A673 (cell line): ENCODE measurements around the gene DENND1A. TPM values are rescaled to one million over a fixed set of nuclear protein-coding genes. Genes with fewer than 3 reads are reported as not detected.

Experiments used
- BruUV-seq: library from RNA; stranded (reverse); fragments of 400-500 nt; replicated peaks from 2 replicates; lab custom pipeline; 2021; lab: Mats Ljungman, UMichigan
- CTCF ChIA-PET: fragments of 300-600 bp; sonication (Branson Sonifier 250); formaldehyde crosslinking; loops from one replicate; lab custom pipeline; 2022; ENCODE audit warnings: antibody characterized with exemption; lab: Charles Lee
- POLR2A ChIA-PET: fragments of 300-600 bp; sonication (Branson Sonifier 250); formaldehyde crosslinking; loops from one replicate; lab custom pipeline; 2022; ENCODE audit warnings: antibody characterized with exemption; ENCODE audit not compliant: low non-redundant PET; lab: Charles Lee
- DNase-seq: peaks from one replicate; pipeline ENCODE4 v3.0.0-alpha.2; 2015; ENCODE audit warnings: low spot score
- H3K27ac ChIP-seq: fragments of 200-600 bp; sonication (generic); 2 replicates; pipeline ENCODE4 v1.5.1; 2016; ENCODE audit warnings: mixed run types, low read depth, mild to moderate bottlenecking, mixed read lengths, antibody characterized with exemption, low read length; ENCODE audit not compliant: poor library complexity, severe bottlenecking
- H3K27me3 ChIP-seq: fragments of 200-600 bp; sonication (generic); replicated peaks from 2 replicates; pipeline ENCODE4 v1.6.1; 2017; ENCODE audit warnings: mixed run types, low read depth, mild to moderate bottlenecking, mixed read lengths, antibody characterized with exemption, low read length; ENCODE audit not compliant: insufficient read depth, poor library complexity
- H3K36me3 ChIP-seq: fragments of 200-600 bp; sonication (generic); 2 replicates; pipeline ENCODE4 v1.6.1; 2016; ENCODE audit warnings: mixed run types, mild to moderate bottlenecking, mixed read lengths, antibody characterized with exemption, low read length; ENCODE audit not compliant: insufficient read depth, poor library complexity, severe bottlenecking
- H3K4me1 ChIP-seq: fragments of 200-600 bp; sonication (generic); 2 replicates; pipeline ENCODE4 v1.6.1; 2017; ENCODE audit warnings: mixed run types, mild to moderate bottlenecking, mixed read lengths, antibody characterized with exemption, low read length; ENCODE audit not compliant: insufficient read depth, poor library complexity, severe bottlenecking
- H3K4me3 ChIP-seq: fragments of 200-600 bp; sonication (generic); 2 replicates; pipeline ENCODE4 v1.5.1; 2016; ENCODE audit warnings: low read depth, mixed run types, mild to moderate bottlenecking, mixed read lengths, low read length; ENCODE audit not compliant: poor library complexity, severe bottlenecking
- H3K9me3 ChIP-seq: fragments of 200-600 bp; sonication (generic); 2 replicates; pipeline ENCODE4 v1.6.1; 2016; ENCODE audit warnings: mixed run types, low read depth, mild to moderate bottlenecking, mixed read lengths, antibody characterized with exemption, low read length; ENCODE audit not compliant: poor library complexity, severe bottlenecking
- CTCF ChIP-seq: fragments of 300-800, 200-600 bp; sonication (generic); conservative IDR thresholded peaks from 2 replicates; pipeline ENCODE4 v1.5.1; 2017; ENCODE audit warnings: low read depth, mild to moderate bottlenecking, antibody characterized with exemption, low read length, moderate library complexity, mixed read lengths
- EZH2 ChIP-seq: fragments of 200-600 bp; sonication (generic); IDR thresholded peaks from 2 replicates; pipeline ENCODE4 v1.6.1; 2017; ENCODE audit warnings: borderline replicate concordance, low read depth, mild to moderate bottlenecking, mixed read lengths, antibody characterized with exemption, low read length; ENCODE audit not compliant: poor library complexity, severe bottlenecking
- intact Hi-C: fragments of 100-400 bp; cut with micrococcal nuclease; formaldehyde crosslinking; loops from one replicate; pipeline ENCODE4 v1.10.0; 2022; ENCODE audit not compliant: unreplicated experiment
- total RNA-seq: library from RNA; stranded (reverse); gene quantifications from 2 replicates; pipeline ENCODE4 v1.2.3, GENCODE V29; 2021

DENND1A gene
- total RNA-seq, 1 experiment from 2014 or later = 12.0 TPM

- Histone ChIP-seq H3K27me3 (no peaks in the 10 kb centered on the region), H3K27ac (no peak overlapping the region), H3K9me3 (no peaks in the 10 kb centered on the region), H3K4me3 (no peak overlapping the region), H3K36me3 (no peaks in the 10 kb centered on the region), H3K4me1 (no peaks in the 10 kb centered on the region)
- POLR2A ChIA-PET = no interaction called here
- CTCF ChIA-PET = no interaction called here
- TF ChIP-seq CTCF (no peak), EZH2 (no peak)
- intact Hi-C loops = no loop called here
- BruUV-seq = no TSS peak
- no peak for DNase-seq
These were observed 476.1 kb downstream of the DENND1A start for GRCh38 chr9:123453831-123454321.

DNA sequence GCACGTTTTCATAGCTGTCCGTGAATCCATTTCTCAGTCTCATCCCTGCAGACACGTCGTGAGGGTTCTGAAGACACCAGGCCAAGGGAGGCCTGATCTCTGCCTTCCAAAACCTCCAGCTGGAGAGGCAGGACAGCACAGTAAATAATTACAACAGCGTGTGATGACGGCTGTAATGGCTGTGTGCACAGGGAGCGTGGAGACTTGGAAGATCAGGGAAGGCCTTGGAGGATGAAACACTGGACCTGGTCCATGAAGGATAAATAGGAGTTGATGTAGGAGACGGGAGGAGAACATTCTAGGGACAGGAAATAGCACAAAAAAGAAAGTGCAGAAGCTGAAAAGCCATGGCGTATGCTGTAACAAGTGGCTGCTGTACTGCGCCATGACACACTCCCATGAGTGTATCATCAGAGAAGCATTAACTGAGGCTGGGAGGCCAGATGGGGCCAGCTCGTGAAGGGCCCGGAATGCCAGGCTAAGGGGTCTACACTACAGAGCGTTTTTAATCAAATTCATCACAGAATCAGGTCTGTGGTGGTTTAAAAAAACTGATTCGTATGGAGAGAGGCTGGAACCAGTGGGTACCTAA is 476.8 kb downstream of the DENND1A start:
- POLR2A ChIA-PET = no interaction called here
- TF ChIP-seq EZH2 (no peak), CTCF (no peak)
- no TSS peak for BruUV-seq
- CTCF ChIA-PET = no interaction called here
- Histone ChIP-seq H3K9me3 (no peaks in the 10 kb centered on the region), H3K27ac (no peak overlapping the region), H3K27me3 (no peaks in the 10 kb centered on the region), H3K4me3 (no peak overlapping the region), H3K36me3 (no peaks in the 10 kb centered on the region), H3K4me1 (no peaks in the 10 kb centered on the region)
- intact Hi-C loops = no loop called here
- DNase-seq = no peak

GRCh38 chr9:123450996-123451395 is 478.9 kb downstream of the DENND1A start:
- no peaks in the 10 kb centered on the region for H3K4me1 ChIP-seq
- CTCF ChIA-PET = interaction anchor here (0.6 kb wide), 1 partner anchor 984 kb away, joined by 3 read pairs; no protein-coding TSS in a partner anchor
- intact Hi-C loops = no loop called here
- no peaks in the 10 kb centered on the region for H3K36me3 ChIP-seq
- no peak overlapping the region for H3K27ac ChIP-seq
- POLR2A ChIA-PET = no interaction called here
- no peak for DNase-seq
- H3K9me3 ChIP-seq = no peaks in the 10 kb centered on the region
- H3K4me3 ChIP-seq = no peak overlapping the region
- TF ChIP-seq EZH2 (no peak), CTCF (no peak)
- no TSS peak for BruUV-seq
- no peaks in the 10 kb centered on the region for H3K27me3 ChIP-seq
